NB4 (cell line): Measurements from ENCODE around the gene L1CAM.

Source experiments
- DNase-seq: peaks from one replicate; pipeline ENCODE4 v3.0.0; 2010; ENCODE audit warnings: low read depth
- H3K4me3 ChIP-seq: one replicate; pipeline ENCODE4 v1.5.1; 2011; ENCODE audit warnings: mild to moderate bottlenecking, low read depth, low read length, moderate library complexity
- CTCF ChIP-seq: IDR thresholded peaks from one replicate; pipeline ENCODE4 v1.5.1; 2012; ENCODE audit warnings: low read depth, low read length
- MAX ChIP-seq: IDR thresholded peaks from 2 replicates; pipeline ENCODE4 v1.6.1; 2011; ENCODE audit warnings: low read depth, low read length
- MYC ChIP-seq: IDR thresholded peaks from 2 replicates; pipeline ENCODE4 v1.6.1; 2011; ENCODE audit warnings: low read depth, low read length
- POLR2A ChIP-seq: IDR thresholded peaks from 2 replicates; pipeline ENCODE4 v1.6.1; 2011; ENCODE audit warnings: mild to moderate bottlenecking; ENCODE audit not compliant: insufficient read length; ENCODE audit errors: extremely low read depth

L1CAM gene

GRCh38 chrX:153921511-153922446, 35.8 kb upstream of the L1CAM start:
- H3K4me3 ChIP-seq, result no peak overlapping the region
- DNase-seq, result no peak
- TF ChIP-seq MAX, result no peak
- no peak for TF ChIP-seq CTCF
- no peak for TF ChIP-seq POLR2A

- TF ChIP-seq CTCF, result no peak
- TF ChIP-seq MYC, result no peak
- TF ChIP-seq POLR2A, result no peak
- no peak for TF ChIP-seq MAX
- DNase-seq, result no peak
- H3K4me3 ChIP-seq, result no peak overlapping the region
Observed at GRCh38 chrX:153921070-153921469, 35.1 kb upstream of the L1CAM start.

GRCh38 chrX:153920546-153920945, 34.6 kb upstream of the L1CAM start:
- DNase-seq, result no peak
- no peak overlapping the region for H3K4me3 ChIP-seq
- TF ChIP-seq CTCF (no peak), MYC (no peak), MAX (no peak), POLR2A (no peak)

- no peak for DNase-seq
- TF ChIP-seq MAX (no peak), POLR2A (no peak), CTCF (no peak), MYC (no peak)
- H3K4me3 ChIP-seq, result no peak overlapping the region
Observed at GRCh38 chrX:153919281-153919680, 33.3 kb upstream of the L1CAM start.

- DNase-seq, result no peak
- TF ChIP-seq MYC (no peak), CTCF (no peak)
- no peak overlapping the region for H3K4me3 ChIP-seq
Observed at GRCh38 chrX:153917869-153918268, 31.9 kb upstream of the L1CAM start.

- DNase-seq, result no peak
- H3K4me3 ChIP-seq, result no peak overlapping the region
- TF ChIP-seq CTCF (no peak), POLR2A (no peak), MYC (no peak), MAX (no peak)
Observed at GRCh38 chrX:153913701-153914100, 27.7 kb upstream of the L1CAM start.
